HG03139 (cell line): ENCODE data around the gene TLCD2.
"Not testable (repeated sequence)": the region's sequence is repeated elsewhere in the genome, so short reads cannot be mapped to it uniquely, and the experiment has no call there.

Experiments used
- ATAC-seq: cut with Tn5 transposase; IDR thresholded peaks from one replicate; pipeline ENCODE4 v1.9.1; 2021; ENCODE audit not compliant: unreplicated experiment

Gene TLCD2

DNA sequence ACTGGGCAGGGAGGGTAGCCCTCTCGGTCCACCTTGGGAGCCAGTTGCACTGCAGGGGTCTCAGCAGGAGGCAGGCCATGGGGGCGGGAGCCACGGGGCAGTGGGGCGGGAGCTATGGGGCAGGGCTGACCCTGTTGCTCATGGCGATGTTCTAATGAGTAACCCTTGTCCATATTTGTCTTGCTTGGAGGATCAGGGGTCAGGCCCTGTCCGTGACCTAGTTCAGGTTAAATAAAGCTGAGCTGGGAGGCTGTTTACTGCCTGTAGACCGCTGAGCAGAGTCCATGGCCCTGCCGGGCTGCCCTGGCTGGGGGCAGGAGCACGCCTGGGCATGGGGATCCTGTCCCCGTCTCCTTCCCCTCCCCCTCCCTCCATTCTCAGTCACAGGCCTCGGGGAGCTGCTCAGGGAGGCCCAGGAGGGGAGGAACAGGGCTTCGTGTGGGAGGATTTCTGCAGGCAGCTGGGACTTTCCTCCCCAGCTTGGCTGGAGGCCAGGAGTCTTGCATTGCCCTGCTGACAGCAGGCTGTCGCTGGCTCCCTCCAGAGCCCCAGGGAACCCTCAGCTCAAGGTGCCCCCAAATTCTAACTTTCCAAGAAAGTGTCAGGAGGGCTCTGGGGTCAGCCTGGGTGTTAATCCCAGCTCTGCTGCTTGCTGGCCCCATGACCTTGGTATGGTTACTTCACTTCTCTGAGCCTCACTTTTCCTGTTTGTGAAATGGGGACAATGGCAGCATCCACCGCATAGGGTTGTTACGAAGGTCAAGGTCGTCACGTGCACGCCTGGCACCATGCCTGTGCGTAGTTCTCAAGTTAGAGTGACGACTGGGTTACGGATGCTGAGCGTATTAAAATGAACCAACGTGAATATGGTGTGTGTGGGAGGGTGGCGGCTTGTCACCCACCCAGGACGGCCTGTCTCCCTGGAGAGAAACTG lies 26.4 kb upstream of the TLCD2 start:
- ATAC-seq, result no peak

GRCh38 chr17:1735834-1736347 lies 25.7 kb upstream of the TLCD2 start:
- no peak for ATAC-seq

- ATAC-seq, result no peak
Measured at GRCh38 chr17:1735418-1735817, 25.2 kb upstream of the TLCD2 start.

DNA sequence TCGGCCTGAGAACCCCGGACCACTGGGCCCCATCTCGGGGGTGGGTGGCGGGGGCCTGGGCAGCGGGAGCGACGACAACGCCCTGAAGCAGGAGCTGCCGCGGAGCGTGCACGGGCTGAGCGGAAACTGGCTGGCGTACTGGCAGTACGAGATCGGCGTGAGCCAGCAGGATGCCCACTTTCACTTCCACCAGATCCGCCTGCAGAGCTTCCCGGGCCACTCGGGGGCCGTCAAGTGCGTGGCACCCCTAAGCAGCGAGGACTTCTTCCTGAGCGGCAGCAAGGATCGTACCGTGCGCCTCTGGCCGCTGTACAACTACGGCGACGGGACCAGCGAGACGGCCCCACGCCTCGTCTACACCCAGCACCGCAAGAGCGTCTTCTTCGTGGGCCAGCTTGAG lies 23.6 kb upstream of the TLCD2 start:
- no peak for ATAC-seq

DNA sequence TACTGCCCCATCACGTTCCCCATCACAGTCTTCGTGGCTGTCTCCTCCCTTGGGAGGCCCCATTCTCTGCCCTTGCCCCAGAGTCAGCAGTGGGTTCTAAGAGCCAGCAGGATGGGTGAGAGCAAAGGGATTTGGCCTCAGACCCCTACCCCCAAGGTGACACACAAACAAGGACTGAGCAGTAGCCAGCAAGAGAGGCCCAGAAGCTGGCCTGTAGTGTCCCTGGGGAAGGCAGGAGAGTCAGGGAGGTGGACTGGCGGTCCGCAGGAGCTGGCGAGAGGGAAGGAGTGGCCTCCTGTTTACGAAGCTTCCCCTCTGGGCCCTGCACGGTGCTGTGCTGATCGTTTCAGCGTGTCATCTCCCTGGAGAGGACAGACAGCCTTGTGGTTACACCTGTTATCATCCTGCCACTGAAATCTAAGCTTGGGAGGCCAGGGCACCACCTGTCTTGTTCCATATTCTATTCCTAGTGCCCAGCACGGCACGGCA lies 22.7 kb upstream of the TLCD2 start:
- no peak for ATAC-seq

- ATAC-seq, result no peak
Measured at GRCh38 chr17:1732241-1732832, 22.2 kb upstream of the TLCD2 start.

- no peak for ATAC-seq
Measured at GRCh38 chr17:1731194-1731506, 21.0 kb upstream of the TLCD2 start.

GRCh38 chr17:1730326-1731193 lies 20.4 kb upstream of the TLCD2 start:
- no peak for ATAC-seq

DNA sequence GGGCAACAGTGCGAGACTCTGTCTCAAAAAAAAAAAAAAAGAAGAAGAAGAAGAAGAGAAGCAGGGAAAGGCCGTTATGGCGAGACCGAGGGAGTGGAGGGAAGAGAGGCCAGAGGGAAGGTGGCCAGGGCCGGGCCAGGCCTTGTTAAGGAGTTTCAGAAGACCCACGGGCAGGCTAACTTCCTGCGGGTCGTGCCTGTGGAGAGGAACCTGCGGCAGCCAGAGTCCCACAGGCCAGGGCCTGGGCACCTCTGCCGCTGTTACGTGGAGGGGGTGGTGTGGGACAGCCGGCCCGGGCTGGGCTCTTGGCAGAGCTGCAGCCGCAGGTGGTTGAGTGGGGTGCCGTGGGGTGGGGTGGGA lies 19.8 kb upstream of the TLCD2 start:
- no peak for ATAC-seq

- no peak for ATAC-seq
Measured at GRCh38 chr17:1727876-1728630, 17.9 kb upstream of the TLCD2 start.

DNA sequence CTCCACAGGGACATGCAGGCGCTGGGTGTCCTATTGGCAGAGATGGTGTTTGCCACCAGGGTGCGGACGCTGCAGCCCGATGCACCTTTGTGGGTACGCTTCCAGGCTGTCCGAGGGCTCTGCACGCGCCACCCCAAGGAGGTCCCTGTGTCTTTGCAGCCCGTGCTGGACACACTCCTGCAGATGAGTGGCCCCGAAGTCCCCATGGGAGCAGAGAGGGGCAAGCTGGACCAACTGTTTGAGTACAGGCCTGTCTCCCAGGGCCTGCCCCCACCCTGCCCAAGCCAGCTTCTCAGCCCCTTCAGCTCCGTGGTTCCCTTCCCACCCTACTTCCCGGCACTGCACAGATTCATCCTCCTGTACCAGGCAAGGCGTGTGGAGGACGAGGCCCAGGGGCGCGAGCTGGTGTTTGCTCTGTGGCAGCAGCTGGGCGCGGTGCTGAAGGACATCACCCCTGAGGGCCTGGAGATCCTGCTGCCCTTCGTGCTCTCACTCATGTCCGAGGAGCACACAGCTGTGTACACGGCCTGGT lies 17.1 kb upstream of the TLCD2 start:
- no peak for ATAC-seq

DNA sequence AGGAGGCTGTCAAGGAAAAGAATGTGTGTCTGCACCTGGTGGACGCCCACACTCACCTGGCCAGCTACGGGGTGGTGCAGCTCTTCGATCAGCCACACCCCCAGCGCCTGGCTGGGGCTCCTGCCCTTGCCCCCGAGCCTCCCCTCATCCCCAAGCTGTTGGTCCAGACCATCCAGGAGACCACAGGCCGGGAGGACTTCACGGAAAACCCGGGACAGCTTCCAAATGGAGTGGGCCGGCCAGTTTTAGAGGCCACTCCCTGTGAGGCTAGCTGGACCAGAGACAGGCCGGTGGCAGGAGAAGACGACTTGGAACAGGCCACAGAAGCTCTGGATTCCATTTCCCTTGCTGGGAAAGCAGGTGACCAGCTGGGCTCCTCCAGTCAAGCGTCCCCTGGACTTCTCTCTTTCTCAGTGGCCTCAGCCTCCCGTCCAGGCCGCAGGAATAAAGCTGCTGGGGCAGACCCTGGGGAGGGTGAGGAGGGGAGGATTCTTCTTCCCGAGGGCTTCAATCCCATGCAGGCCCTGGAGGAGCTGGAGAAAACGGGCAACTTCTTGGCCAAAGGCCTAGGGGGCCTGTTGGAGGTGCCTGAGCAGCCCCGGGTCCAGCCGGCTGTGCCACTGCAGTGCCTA lies 16.6 kb upstream of the TLCD2 start:
- ATAC-seq, result no peak

- ATAC-seq, result no peak
Measured at GRCh38 chr17:1725642-1726511, 15.7 kb upstream of the TLCD2 start.

DNA sequence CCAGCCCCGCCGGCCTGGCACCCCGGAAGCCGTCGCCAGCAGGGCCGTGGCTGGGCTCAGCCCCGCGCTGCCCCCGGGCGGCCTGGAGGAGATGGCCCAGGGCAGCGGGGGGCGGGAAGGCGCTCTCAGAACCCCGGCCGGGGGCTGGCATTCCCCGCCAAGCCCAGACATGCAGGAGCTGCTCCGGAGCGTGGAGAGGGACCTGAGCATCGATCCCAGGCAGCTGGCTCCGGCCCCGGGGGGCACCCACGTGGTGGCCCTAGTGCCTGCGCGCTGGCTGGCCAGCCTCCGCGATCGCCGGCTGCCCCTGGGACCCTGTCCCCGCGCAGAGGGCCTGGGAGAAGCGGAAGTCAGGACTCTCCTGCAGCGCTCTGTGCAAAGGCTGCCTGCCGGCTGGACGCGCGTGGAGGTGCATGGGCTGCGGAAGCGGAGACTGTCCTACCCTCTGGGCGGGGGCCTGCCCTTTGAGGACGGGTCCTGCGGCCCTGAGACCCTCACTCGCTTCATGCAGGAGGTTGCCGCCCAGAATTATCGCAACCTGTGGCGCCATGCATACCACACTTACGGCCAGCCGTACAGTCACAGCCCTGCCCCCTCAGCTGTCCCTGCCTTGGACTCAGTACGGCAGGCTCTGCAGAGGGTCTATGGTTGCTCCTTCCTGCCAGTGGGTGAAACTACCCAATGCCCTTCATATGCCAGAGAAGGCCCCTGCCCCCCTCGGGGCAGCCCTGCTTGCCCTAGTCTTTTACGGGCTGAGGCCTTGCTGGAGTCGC lies 14.9 kb upstream of the TLCD2 start:
- ATAC-seq, result peak; percentile 29

DNA sequence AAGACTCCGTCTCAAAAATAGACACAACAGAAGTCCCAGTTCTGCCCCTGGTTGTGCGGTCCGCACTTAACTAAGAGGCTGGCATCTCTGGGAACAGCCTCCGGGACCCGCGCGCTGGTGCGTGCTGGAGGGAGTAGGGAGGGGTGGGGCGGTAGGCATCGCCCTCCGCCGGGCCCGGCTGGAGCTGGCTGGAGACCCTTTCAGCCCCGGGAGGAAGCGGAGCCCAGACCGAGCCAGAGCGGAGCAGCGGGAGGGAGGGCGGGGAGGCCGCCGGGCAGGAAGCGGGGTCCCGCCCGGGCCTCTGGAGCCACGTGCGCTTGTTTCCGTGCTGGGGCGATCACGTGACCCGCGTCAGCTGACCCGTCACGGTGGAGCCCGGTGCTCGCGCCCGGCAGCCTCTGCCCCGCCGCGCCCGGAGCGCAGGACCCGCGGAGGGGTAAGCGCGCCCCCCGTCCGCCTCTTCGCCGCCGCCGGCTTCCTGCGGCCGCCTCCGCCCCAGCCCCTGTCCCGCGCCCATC lies 14.2 kb upstream of the TLCD2 start, which contains the start of gene WDR81:
WDR81 (plus strand) TSS at position 354 of the 518 bp plus-strand sequence. CDS start 256 bp downstream, outside the sequence.
- peak; percentile 47 for ATAC-seq

DNA sequence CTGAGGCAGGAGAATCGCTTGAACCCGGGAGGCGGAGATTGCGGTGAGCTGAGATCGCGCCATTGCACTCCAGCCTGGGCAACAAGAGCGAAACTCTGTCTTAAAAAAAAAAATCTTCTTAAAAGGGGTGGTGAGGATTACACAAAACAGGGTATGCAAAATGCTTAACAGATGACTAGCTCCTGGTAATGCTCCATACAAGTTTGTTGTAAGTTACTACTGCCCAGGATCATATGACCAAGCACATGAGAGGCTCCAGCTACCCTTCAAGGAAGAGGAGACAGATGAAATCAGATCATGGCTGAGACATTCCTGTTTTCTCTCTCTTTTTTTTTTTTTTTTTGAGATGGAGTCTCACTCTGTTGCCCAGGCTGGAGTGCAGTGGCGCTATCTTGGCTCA lies 11.8 kb upstream of the TLCD2 start:
- not testable (repeated sequence) for ATAC-seq

DNA sequence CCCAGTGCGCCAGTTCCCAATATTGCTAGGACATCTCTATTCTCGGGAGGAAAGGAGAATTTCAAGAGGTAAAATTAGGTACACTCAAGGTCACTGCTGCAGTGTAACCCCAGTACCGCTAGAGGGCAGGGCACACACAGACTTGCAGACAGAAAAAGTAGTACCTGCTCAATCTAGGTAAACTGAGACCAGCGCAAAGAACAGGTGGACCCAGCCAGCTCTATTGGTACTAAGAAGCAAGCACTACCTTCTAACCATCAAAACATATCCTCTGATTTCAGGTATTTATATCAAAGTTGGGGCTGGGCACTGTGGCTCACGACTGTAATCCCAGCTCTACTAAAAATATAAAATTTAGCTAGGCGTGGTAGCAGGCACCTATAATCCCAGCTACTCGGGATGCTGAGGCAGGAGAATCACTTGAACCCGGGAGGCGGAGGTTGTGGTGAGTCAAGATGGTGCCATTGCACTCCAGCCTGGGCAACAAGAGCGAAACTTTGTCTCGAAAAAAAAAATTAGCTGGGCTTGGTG lies 10.7 kb upstream of the TLCD2 start:
- ATAC-seq, result no peak
